T-helper 17 cell (primary cell): ENCODE measurements around the gene NTN1. TPM values are rescaled to one million over a fixed set of nuclear protein-coding genes. Genes with fewer than 3 reads are reported as not detected.
A peak's percentile ranks its signal among the peaks of the same experiment; 100 is the strongest.

Source experiments
- ATAC-seq: fragments of 150-1000 bp; cut with Tn5 transposase; 2 replicates; pipeline ENCODE4 v1.10.0; 2021; ENCODE audit warnings: mild to moderate bottlenecking, moderate library complexity
- DNase-seq, 3 donors: peaks; one replicate each; pipeline versions ENCODE4 v3.0.0 to v3.0.0-alpha.2; 2020 to 2021
- H3K9me3 ChIP-seq: one replicate; pipeline ENCODE4 v1.7.0; 2013; ENCODE audit warnings: low read length, mild to moderate bottlenecking; ENCODE audit not compliant: control insufficient read depth, poor library complexity, severe bottlenecking
- H3K27ac Mint-ChIP-seq: one replicate; pipeline ENCODE4 v1.8.0; 2022; ENCODE audit warnings: mild to moderate bottlenecking, moderate library complexity, mixed read lengths
- H3K27me3 Mint-ChIP-seq: one replicate; pipeline ENCODE4 v1.8.0; 2022; ENCODE audit warnings: mixed read lengths
- H3K36me3 Mint-ChIP-seq: one replicate; pipeline ENCODE4 v1.8.0; 2022; ENCODE audit warnings: low read depth, mixed read lengths
- H3K4me1 Mint-ChIP-seq: one replicate; pipeline ENCODE4 v1.8.0; 2022; ENCODE audit warnings: mild to moderate bottlenecking, mixed read lengths
- H3K4me3 Mint-ChIP-seq: one replicate; pipeline ENCODE4 v1.8.0; 2022; ENCODE audit warnings: mild to moderate bottlenecking, moderate library complexity, mixed read lengths
- total RNA-seq, 4 donors: library from RNA in 2 of 4; stranded (reverse) in 2 of 4; gene quantifications; one replicate each; pipeline ENCODE4 v1.2.3 and lab custom pipeline; 2022 to 2026

NTN1 gene
- total RNA-seq, 2 donors from 2014 or later, result 0.12 to 0.16 TPM

- no peak overlapping the region for H3K27ac Mint-ChIP-seq
- no peaks in the 10 kb centered on the region for H3K9me3 ChIP-seq
- DNase-seq (no peak), ATAC-seq (no peak)
- peaks cover 6% of the 10 kb centered on the region for H3K36me3 Mint-ChIP-seq
- peaks cover 46% of the 10 kb centered on the region for H3K27me3 Mint-ChIP-seq
- no peak overlapping the region for H3K4me3 Mint-ChIP-seq
- H3K4me1 Mint-ChIP-seq, result peaks cover 6% of the 10 kb centered on the region
Measured at GRCh38 chr17:9016941-9017552, 4.3 kb upstream of the NTN1 start.

GRCh38 chr17:9018726-9019125, 2.6 kb upstream of the NTN1 start:
- H3K27me3 Mint-ChIP-seq, result peaks cover 41% of the 10 kb centered on the region
- H3K36me3 Mint-ChIP-seq, result peaks cover 5% of the 10 kb centered on the region
- no peak overlapping the region for H3K27ac Mint-ChIP-seq
- DNase-seq (no peak), ATAC-seq (no peak)
- peaks cover 5% of the 10 kb centered on the region for H3K4me1 Mint-ChIP-seq
- H3K4me3 Mint-ChIP-seq, result no peak overlapping the region
- H3K9me3 ChIP-seq, result no peaks in the 10 kb centered on the region

GRCh38 chr17:9020096-9020823, 1.1 kb upstream of the NTN1 start:
- peak overlapping the region; percentile 88 for H3K4me3 Mint-ChIP-seq

GRCh38 chr17:9020824-9021157, 519 bp upstream of the NTN1 start:
- Mint-ChIP-seq H3K36me3 (peaks cover 3% of the 10 kb centered on the region), H3K27me3 (peaks cover 48% of the 10 kb centered on the region), H3K4me1 (peaks cover 8% of the 10 kb centered on the region), H3K4me3 (peak overlapping the region; percentile 88), H3K27ac (no peak overlapping the region)
- H3K9me3 ChIP-seq, result no peaks in the 10 kb centered on the region
- no peak for ATAC-seq
- no peak for DNase-seq

More at GRCh38 chr17:9020096-9020823, 1.1 kb upstream of the NTN1 start:
- H3K9me3 ChIP-seq, result no peaks in the 10 kb centered on the region
- Mint-ChIP-seq H3K27me3 (peaks cover 44% of the 10 kb centered on the region), H3K36me3 (peaks cover 5% of the 10 kb centered on the region), H3K4me1 (peaks cover 8% of the 10 kb centered on the region), H3K27ac (no peak overlapping the region)
- no peak for ATAC-seq
- no peak for DNase-seq

- Mint-ChIP-seq H3K4me1 (peaks cover 8% of the 10 kb centered on the region), H3K4me3 (peak overlapping the region; percentile 92), H3K36me3 (peaks cover 3% of the 10 kb centered on the region), H3K27me3 (peaks cover 58% of the 10 kb centered on the region), H3K27ac (no peak overlapping the region)
- ATAC-seq, result no peak
- no peaks in the 10 kb centered on the region for H3K9me3 ChIP-seq
- no peak for DNase-seq
Measured at GRCh38 chr17:9021992-9022572, 772 bp downstream of the NTN1 start.

- Mint-ChIP-seq H3K4me1 (peaks cover 8% of the 10 kb centered on the region), H3K27ac (no peak overlapping the region), H3K27me3 (peaks cover 65% of the 10 kb centered on the region), H3K4me3 (peak overlapping the region; percentile 92), H3K36me3 (peaks cover 3% of the 10 kb centered on the region)
- H3K9me3 ChIP-seq, result no peaks in the 10 kb centered on the region
- no peak for DNase-seq
- no peak for ATAC-seq
Measured at GRCh38 chr17:9022573-9023391, 1.5 kb downstream of the NTN1 start.

- H3K9me3 ChIP-seq, result no peaks in the 10 kb centered on the region
- Mint-ChIP-seq H3K27ac (no peak overlapping the region), H3K4me3 (peak overlapping the region; percentile 64), H3K27me3 (peaks cover 73% of the 10 kb centered on the region), H3K36me3 (peaks cover 3% of the 10 kb centered on the region), H3K4me1 (peaks cover 8% of the 10 kb centered on the region)
- no peak for ATAC-seq
- no peak for DNase-seq
Measured at GRCh38 chr17:9023392-9024218, 2.3 kb downstream of the NTN1 start.

GRCh38 chr17:9024497-9024896, 3.2 kb downstream of the NTN1 start:
- H3K27me3 Mint-ChIP-seq, result peaks cover 73% of the 10 kb centered on the region
- ATAC-seq (no peak), DNase-seq (no peak)
- H3K27ac Mint-ChIP-seq, result no peak overlapping the region
- peak overlapping the region; percentile 64 for H3K4me3 Mint-ChIP-seq
- H3K4me1 Mint-ChIP-seq, result peaks cover 6% of the 10 kb centered on the region
- peaks cover 3% of the 10 kb centered on the region for H3K36me3 Mint-ChIP-seq
- H3K9me3 ChIP-seq, result no peaks in the 10 kb centered on the region

- H3K4me1 Mint-ChIP-seq, result peaks cover 6% of the 10 kb centered on the region
- H3K4me3 Mint-ChIP-seq, result no peak overlapping the region
- no peak overlapping the region for H3K27ac Mint-ChIP-seq
- H3K27me3 Mint-ChIP-seq, result peaks cover 79% of the 10 kb centered on the region
- no peaks in the 10 kb centered on the region for H3K9me3 ChIP-seq
- DNase-seq (no peak), ATAC-seq (no peak)
- peaks cover 3% of the 10 kb centered on the region for H3K36me3 Mint-ChIP-seq
Measured at GRCh38 chr17:9026741-9027140, 5.4 kb downstream of the NTN1 start.

- Mint-ChIP-seq H3K4me3 (no peak overlapping the region), H3K4me1 (peaks cover 3% of the 10 kb centered on the region), H3K27ac (no peak overlapping the region), H3K27me3 (peaks cover 90% of the 10 kb centered on the region), H3K36me3 (no peaks in the 10 kb centered on the region)
- ATAC-seq (no peak), DNase-seq (no peak)
- no peaks in the 10 kb centered on the region for H3K9me3 ChIP-seq
Measured at GRCh38 chr17:9028202-9028987, 7.1 kb downstream of the NTN1 start.

GRCh38 chr17:9028988-9029570, 7.8 kb downstream of the NTN1 start:
- Mint-ChIP-seq H3K27ac (no peak overlapping the region), H3K4me3 (no peak overlapping the region), H3K36me3 (no peaks in the 10 kb centered on the region), H3K27me3 (peaks cover 87% of the 10 kb centered on the region), H3K4me1 (peaks cover 3% of the 10 kb centered on the region)
- no peak for DNase-seq
- H3K9me3 ChIP-seq, result no peaks in the 10 kb centered on the region
- no peak for ATAC-seq

- Mint-ChIP-seq H3K4me3 (no peak overlapping the region), H3K27me3 (peaks cover 60% of the 10 kb centered on the region), H3K36me3 (no peaks in the 10 kb centered on the region), H3K27ac (no peak overlapping the region), H3K4me1 (no peaks in the 10 kb centered on the region)
- H3K9me3 ChIP-seq, result no peaks in the 10 kb centered on the region
- DNase-seq (no peak), ATAC-seq (no peak)
Measured at GRCh38 chr17:9032151-9032550, 10.8 kb downstream of the NTN1 start.
